Body of pancreas (tissue), 4 donors: Measurements from ENCODE around the gene CDK17.

Experiments used
- POLR2A ChIP-seq, 3 donors: fragments of 450-650 bp; IDR thresholded peaks; one replicate each; pipeline ENCODE4 v1.6.1; 2016; ENCODE audit warnings: antibody characterized with exemption in 3 of 3, mild to moderate bottlenecking in 2 of 3
- TF ChIP-seq, protein P1 (sequence below), 7 experiments: fragments of 450-650 bp in 4 of 7; fragments of 200-600 bp in 3 of 7; sonication (generic) in 3 of 7; IDR thresholded peaks; one replicate each; pipeline ENCODE4 v1.5.1; 2016 to 2019; ENCODE audit warnings: antibody characterized with exemption in 7 of 7

DNA sequence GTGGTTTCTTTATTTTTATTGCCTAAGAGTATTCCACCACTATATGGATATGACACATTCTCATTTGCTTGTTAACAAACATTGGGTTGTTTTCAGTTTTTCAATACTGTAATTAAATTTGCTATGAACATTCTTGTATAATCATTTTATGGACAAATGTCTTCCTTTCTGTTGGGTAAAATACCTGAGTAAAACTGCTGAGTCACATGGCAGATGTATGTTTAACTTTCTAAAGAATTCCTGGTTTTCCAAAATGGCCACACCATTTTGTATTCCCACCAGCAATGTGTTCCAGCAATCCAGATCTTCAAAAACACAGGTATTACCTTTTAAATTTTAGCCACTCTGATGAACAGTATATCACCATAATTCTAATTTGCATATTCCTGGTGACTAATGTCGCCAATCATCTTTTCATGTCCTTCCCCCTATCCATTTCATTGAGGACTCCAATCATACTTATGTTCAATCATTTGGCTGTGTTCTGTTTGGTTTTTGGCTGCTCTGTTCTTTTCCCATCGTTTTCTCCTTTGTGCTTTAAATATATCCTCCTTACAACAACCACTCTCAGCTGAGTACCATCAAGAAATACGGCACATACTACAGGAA is 36.0 kb downstream of the CDK17 start:
- TF ChIP-seq POLR2A (IDR thresholded peaks at IDR 0.05): no peak
- TF ChIP-seq, protein P1, sequence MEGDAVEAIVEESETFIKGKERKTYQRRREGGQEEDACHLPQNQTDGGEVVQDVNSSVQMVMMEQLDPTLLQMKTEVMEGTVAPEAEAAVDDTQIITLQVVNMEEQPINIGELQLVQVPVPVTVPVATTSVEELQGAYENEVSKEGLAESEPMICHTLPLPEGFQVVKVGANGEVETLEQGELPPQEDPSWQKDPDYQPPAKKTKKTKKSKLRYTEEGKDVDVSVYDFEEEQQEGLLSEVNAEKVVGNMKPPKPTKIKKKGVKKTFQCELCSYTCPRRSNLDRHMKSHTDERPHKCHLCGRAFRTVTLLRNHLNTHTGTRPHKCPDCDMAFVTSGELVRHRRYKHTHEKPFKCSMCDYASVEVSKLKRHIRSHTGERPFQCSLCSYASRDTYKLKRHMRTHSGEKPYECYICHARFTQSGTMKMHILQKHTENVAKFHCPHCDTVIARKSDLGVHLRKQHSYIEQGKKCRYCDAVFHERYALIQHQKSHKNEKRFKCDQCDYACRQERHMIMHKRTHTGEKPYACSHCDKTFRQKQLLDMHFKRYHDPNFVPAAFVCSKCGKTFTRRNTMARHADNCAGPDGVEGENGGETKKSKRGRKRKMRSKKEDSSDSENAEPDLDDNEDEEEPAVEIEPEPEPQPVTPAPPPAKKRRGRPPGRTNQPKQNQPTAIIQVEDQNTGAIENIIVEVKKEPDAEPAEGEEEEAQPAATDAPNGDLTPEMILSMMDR (IDR thresholded peaks at IDR 0.05): no peak
